Calu3 (cell line): ENCODE data around the gene SERTAD2. TPM values are rescaled to one million over a fixed set of nuclear protein-coding genes. Genes with fewer than 3 reads are reported as not detected.

Experiments
- BruUV-seq: library from RNA; stranded (reverse); fragments of 400-500 nt; replicated peaks from 2 replicates; lab custom pipeline; 2021; lab: Mats Ljungman, UMichigan
- CTCF ChIA-PET: fragments of 300-600 bp; sonication (Branson Sonifier 250); formaldehyde crosslinking; loops from one replicate; lab custom pipeline; 2022; ENCODE audit warnings: antibody characterized with exemption; lab: Charles Lee
- DNase-seq: peaks from one replicate; pipeline ENCODE4 v3.0.0; 2022
- H3K27ac Mint-ChIP-seq: one replicate; pipeline ENCODE4 v1.8.0; 2022; ENCODE audit warnings: mixed read lengths; ENCODE audit not compliant: unreplicated experiment
- H3K27me3 Mint-ChIP-seq: one replicate; pipeline ENCODE4 v1.8.0; 2022; ENCODE audit warnings: mixed read lengths; ENCODE audit not compliant: unreplicated experiment
- H3K36me3 Mint-ChIP-seq: one replicate; pipeline ENCODE4 v1.8.0; 2022; ENCODE audit warnings: mild to moderate bottlenecking, moderate library complexity, mixed read lengths; ENCODE audit not compliant: insufficient read depth, unreplicated experiment
- H3K4me1 Mint-ChIP-seq: one replicate; pipeline ENCODE4 v1.8.0; 2022; ENCODE audit warnings: mild to moderate bottlenecking, low read depth, mixed read lengths; ENCODE audit not compliant: unreplicated experiment
- H3K4me3 Mint-ChIP-seq: one replicate; pipeline ENCODE4 v1.8.0; 2022; ENCODE audit warnings: mild to moderate bottlenecking, low read depth, moderate library complexity, mixed read lengths; ENCODE audit not compliant: unreplicated experiment
- H3K9me3 Mint-ChIP-seq: one replicate; pipeline ENCODE4 v1.8.0; 2022; ENCODE audit warnings: low read depth, mixed read lengths; ENCODE audit not compliant: unreplicated experiment
- CTCF ChIP-seq: fragments of 200-600 bp; IDR thresholded peaks from one replicate; pipeline ENCODE4 v1.8.0; 2022; ENCODE audit warnings: antibody characterized with exemption; ENCODE audit not compliant: unreplicated experiment
- intact Hi-C: fragments of 100-400 bp; cut with micrococcal nuclease; formaldehyde crosslinking; loops from one replicate; pipeline ENCODE4 v1.10.0; 2022; ENCODE audit not compliant: unreplicated experiment
- total RNA-seq: library from RNA; stranded (reverse); gene quantifications from 2 replicates; pipeline ENCODE4 v1.2.3, GENCODE V29; 2022

The SERTAD2 gene
- total RNA-seq, 1 experiment from 2014 or later, result 19.2 TPM

GRCh38 chr2:64655873-64656272 lies 2.2 kb upstream of the SERTAD2 start:
- DNase-seq, result no peak
- CTCF ChIA-PET, result interaction anchor here (1.1 to 3.7 kb wide), 3 partner anchors 11 to 176 kb away, joined by 3 to 19 read pairs (median 5); no protein-coding TSS in a partner anchor
- Mint-ChIP-seq H3K36me3 (peaks cover 30% of the 10 kb centered on the region), H3K27ac (no peak overlapping the region), H3K27me3 (no peaks in the 10 kb centered on the region), H3K4me3 (no peak overlapping the region), H3K9me3 (no peaks in the 10 kb centered on the region), H3K4me1 (peaks cover 26% of the 10 kb centered on the region)
- intact Hi-C loops, result no loop called here
- no peak for TF ChIP-seq CTCF
- BruUV-seq, result no TSS peak

DNA sequence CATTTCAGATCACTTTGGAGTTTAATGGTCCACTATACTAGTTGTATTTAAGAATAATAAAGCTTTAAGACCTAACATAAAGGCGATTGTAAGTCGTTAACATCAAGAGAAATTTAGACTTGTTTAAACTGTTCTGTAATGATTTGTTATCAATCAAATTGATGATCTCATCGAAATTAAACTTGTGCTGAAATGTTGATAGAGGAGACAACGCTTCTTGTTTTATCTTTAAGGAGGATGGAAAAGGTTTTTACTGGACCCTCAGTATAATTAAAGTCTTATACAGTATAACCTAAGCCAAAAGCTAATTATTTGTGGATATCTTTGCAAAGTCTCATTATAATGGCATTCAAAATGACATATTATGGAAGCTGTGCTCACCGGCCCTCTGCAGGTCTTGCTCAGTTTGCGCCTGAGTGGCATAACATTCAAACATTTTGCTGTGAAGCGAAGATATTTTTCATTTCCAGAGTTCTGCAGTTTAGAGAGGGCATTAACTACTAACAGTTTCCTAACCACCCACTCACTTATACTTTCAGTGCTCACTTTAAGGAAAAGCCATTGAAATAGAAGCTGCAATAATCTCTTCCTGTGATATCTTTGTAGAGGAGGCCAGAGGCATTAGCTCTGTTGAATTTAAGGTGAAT lies 1.4 kb upstream of the SERTAD2 start:
- Mint-ChIP-seq H3K27me3 (no peaks in the 10 kb centered on the region), H3K4me3 (peak overlapping the region; percentile 78), H3K27ac (peak overlapping the region; percentile 17), H3K4me1 (peaks cover 26% of the 10 kb centered on the region), H3K36me3 (peaks cover 30% of the 10 kb centered on the region), H3K9me3 (no peaks in the 10 kb centered on the region)
- peak; percentile 20 for DNase-seq
- intact Hi-C loops, result no loop called here
- CTCF ChIA-PET, result interaction anchor here (0.6 to 3.7 kb wide), 8 partner anchors 10 to 218 kb away, joined by 3 to 19 read pairs (median 4); no protein-coding TSS in a partner anchor
- TSS peak; percentile 80 for BruUV-seq
- TF ChIP-seq CTCF, result no peak

- Mint-ChIP-seq H3K27ac (peak overlapping the region; percentile 17), H3K9me3 (no peaks in the 10 kb centered on the region), H3K4me3 (peak overlapping the region; percentile 78), H3K36me3 (peaks cover 35% of the 10 kb centered on the region), H3K4me1 (peaks cover 35% of the 10 kb centered on the region), H3K27me3 (no peaks in the 10 kb centered on the region)
- BruUV-seq, result no TSS peak
- intact Hi-C loops, result no loop called here
- peak; percentile 74 for DNase-seq
- TF ChIP-seq CTCF, result no peak
- CTCF ChIA-PET, result interaction anchor here (0.6 to 3.7 kb wide), 17 partner anchors 9 to 476 kb away, joined by 3 to 21 read pairs (median 5); no protein-coding TSS in a partner anchor
Observed at GRCh38 chr2:64654063-64654811, 524 bp upstream of the SERTAD2 start.

DNA sequence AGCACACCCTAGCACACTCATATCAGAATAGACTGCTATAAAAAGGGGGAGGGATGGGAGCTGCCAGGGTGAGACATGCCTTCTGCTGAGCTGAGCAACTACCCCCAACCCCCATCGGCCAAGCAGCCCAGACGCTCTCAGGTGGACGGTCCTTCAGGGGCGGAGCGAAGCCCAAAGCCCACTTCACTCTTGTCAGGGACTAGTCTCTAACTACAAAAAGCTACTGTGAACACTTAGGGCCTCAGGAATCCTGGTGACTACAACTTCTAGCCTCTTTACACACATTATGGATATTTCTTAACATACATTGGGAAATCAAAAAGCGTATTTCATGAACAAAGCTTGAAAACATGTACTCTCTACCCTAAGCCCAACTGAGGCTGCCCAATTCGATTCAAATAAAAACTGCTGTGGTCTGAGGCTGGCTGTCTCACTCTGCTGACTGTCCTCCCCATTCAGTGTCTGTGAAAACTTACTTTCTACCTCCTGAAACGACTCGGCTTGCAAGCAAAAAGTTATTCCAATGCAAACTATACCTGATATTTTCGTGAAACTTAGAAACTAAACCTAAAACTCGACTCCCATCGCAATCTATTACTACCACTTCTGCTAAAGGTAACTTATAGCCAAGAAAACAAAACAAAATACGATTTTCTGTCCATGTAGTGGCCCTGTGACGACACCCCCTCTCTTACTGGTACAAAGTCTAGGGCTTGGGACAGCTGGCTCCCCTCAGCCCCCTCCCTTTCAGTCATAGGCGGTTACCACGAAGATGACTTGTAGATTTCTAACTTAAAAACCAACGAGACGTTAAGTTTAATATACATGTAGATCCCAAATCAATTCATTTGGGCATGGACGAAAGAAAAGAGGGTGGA lies 1.2 kb downstream of the SERTAD2 start:
- intact Hi-C loops, result no loop called here
- no peak for TF ChIP-seq CTCF
- DNase-seq, result peak; percentile 63
- Mint-ChIP-seq H3K27ac (peak overlapping the region; percentile 72), H3K4me1 (peaks cover 53% of the 10 kb centered on the region), H3K36me3 (peaks cover 40% of the 10 kb centered on the region), H3K4me3 (peak overlapping the region; percentile 78), H3K27me3 (no peaks in the 10 kb centered on the region), H3K9me3 (no peaks in the 10 kb centered on the region)
- TSS peak; percentile 40 for BruUV-seq
- CTCF ChIA-PET, result interaction anchor here (0.7 to 3.7 kb wide), 11 partner anchors 7 to 187 kb away, joined by 3 to 19 read pairs (median 4); no protein-coding TSS in a partner anchor
